HCT116 (cell line): ENCODE measurements around the gene MRAP2.

ENCODE experiments used
- CEBPB ChIP-seq: IDR thresholded peaks from 2 replicates; pipeline ENCODE4 v1.6.1; 2012; ENCODE audit warnings: low read depth
- EGR1 ChIP-seq: IDR thresholded peaks from 2 replicates; pipeline ENCODE4 v1.6.1; 2012; ENCODE audit warnings: low read depth
- EZH2 ChIP-seq: fragments of 200-600 bp; sonication (generic); IDR thresholded peaks from 2 replicates; pipeline ENCODE4 v1.6.1; 2017; ENCODE audit warnings: antibody characterized with exemption, mixed run types
- POLR2A ChIP-seq: IDR thresholded peaks from 2 replicates; pipeline ENCODE4 v1.7.0; 2011; ENCODE audit warnings: borderline replicate concordance; ENCODE audit not compliant: insufficient read depth, insufficient read length; ENCODE audit errors: extremely low read depth
- POLR2AphosphoS5 ChIP-seq: IDR thresholded peaks from 2 replicates; pipeline ENCODE4 v1.6.1; 2011; ENCODE audit warnings: mild to moderate bottlenecking, low read depth, low read length, moderate library complexity
- RAD21 ChIP-seq: IDR thresholded peaks from 2 replicates; pipeline ENCODE4 v1.6.1; 2012; ENCODE audit warnings: low read depth, mild to moderate bottlenecking
- REST ChIP-seq: IDR thresholded peaks from 2 replicates; pipeline ENCODE4 v1.6.1; 2012; ENCODE audit warnings: low read depth
- SIN3A ChIP-seq: IDR thresholded peaks from 2 replicates; pipeline ENCODE4 v1.6.1; 2012; ENCODE audit warnings: low read depth
- SRF ChIP-seq: IDR thresholded peaks from 2 replicates; pipeline ENCODE4 v1.6.1; 2012; ENCODE audit warnings: low read depth
- TCF7L2 ChIP-seq: IDR thresholded peaks from 2 replicates; pipeline ENCODE4 v1.7.0; 2011; ENCODE audit warnings: borderline replicate concordance, inconsistent platforms; ENCODE audit not compliant: insufficient read depth, insufficient read length; ENCODE audit errors: extremely low read depth
- YY1 ChIP-seq: IDR thresholded peaks from 2 replicates; pipeline ENCODE4 v1.6.1; 2011; ENCODE audit warnings: low read length, low read depth, moderate library complexity, mild to moderate bottlenecking; ENCODE audit not compliant: insufficient replicate concordance; ENCODE audit errors: extremely low read depth
- ZFX ChIP-seq: fragments of 450-650 bp; IDR thresholded peaks from 2 replicates; pipeline ENCODE4 v1.6.1; 2017
- TF ChIP-seq, protein P1 (sequence below), 3 experiments: fragments of 200-600 bp in 1 of 3; sonication (generic) in 1 of 3; IDR thresholded peaks in 2 of 3; conservative IDR thresholded peaks in 1 of 3; 2 replicates each; pipeline ENCODE4 v1.5.1; 2012 to 2017; ENCODE audit warnings: low read depth in 2 of 3, low read length in 2 of 3, antibody characterized with exemption in 1 of 3, borderline replicate concordance in 1 of 3, control low read depth in 1 of 3, mild to moderate bottlenecking in 1 of 3, mixed read lengths in 1 of 3, mixed run types in 1 of 3, moderate library complexity in 1 of 3; ENCODE audit not compliant: insufficient read depth in 1 of 3
- TF ChIP-seq, protein P2 (sequence below): IDR thresholded peaks from 2 replicates; pipeline ENCODE4 v1.6.1; 2011; ENCODE audit warnings: mild to moderate bottlenecking, low read length, moderate library complexity; ENCODE audit not compliant: insufficient replicate concordance; ENCODE audit errors: extremely low read depth

DNA sequence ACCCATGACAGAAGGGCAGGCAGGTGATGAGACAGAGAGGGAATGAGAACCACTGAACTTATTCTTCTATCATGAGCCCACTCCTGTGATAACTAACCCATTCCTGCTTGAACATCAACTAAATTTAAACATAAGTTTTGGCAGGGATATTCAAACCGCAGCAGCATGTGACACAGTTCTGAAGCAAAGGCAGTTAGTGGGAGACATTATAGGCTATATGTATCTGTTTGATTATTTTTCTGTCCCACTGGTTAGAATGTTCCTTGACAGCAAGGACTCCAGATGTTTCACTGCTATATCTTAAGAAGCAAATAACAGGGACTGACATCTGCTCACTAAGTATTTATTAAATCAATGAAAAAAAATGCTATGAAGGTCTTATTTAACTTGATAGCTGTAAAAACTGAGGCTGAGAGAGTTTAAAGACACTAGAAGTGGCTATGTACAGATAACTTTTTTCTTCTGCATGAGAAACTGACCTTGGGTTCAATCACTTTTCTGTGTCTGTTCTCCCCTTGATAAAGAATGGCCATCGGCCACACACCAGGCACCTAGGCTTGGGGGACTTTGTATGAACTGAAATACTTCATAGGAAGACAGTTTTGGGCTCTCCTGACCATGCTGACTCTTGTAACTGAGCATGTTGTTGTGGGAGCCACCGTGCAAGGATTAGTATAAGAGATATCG, 102.9 kb downstream of the MRAP2 start:
- TF ChIP-seq, protein P1, sequence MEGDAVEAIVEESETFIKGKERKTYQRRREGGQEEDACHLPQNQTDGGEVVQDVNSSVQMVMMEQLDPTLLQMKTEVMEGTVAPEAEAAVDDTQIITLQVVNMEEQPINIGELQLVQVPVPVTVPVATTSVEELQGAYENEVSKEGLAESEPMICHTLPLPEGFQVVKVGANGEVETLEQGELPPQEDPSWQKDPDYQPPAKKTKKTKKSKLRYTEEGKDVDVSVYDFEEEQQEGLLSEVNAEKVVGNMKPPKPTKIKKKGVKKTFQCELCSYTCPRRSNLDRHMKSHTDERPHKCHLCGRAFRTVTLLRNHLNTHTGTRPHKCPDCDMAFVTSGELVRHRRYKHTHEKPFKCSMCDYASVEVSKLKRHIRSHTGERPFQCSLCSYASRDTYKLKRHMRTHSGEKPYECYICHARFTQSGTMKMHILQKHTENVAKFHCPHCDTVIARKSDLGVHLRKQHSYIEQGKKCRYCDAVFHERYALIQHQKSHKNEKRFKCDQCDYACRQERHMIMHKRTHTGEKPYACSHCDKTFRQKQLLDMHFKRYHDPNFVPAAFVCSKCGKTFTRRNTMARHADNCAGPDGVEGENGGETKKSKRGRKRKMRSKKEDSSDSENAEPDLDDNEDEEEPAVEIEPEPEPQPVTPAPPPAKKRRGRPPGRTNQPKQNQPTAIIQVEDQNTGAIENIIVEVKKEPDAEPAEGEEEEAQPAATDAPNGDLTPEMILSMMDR (IDR thresholded peaks at IDR 0.05 in 2 of 3, conservative IDR thresholded peaks at IDR 0.05 in 1 of 3; ENCODE audit: borderline replicate concordance in 1 of 3, insufficient read depth in 1 of 3, low read depth in 2 of 3, low read length in 2 of 3): no peak
- TF ChIP-seq POLR2A (no peak), SIN3A (no peak), CEBPB (no peak), EGR1 (no peak), SRF (no peak), POLR2AphosphoS5 (no peak), RAD21 (no peak), EZH2 (no peak), REST (no peak), YY1 (no peak), ZFX (no peak), TCF7L2 (no peak)
- TF ChIP-seq, protein P2, sequence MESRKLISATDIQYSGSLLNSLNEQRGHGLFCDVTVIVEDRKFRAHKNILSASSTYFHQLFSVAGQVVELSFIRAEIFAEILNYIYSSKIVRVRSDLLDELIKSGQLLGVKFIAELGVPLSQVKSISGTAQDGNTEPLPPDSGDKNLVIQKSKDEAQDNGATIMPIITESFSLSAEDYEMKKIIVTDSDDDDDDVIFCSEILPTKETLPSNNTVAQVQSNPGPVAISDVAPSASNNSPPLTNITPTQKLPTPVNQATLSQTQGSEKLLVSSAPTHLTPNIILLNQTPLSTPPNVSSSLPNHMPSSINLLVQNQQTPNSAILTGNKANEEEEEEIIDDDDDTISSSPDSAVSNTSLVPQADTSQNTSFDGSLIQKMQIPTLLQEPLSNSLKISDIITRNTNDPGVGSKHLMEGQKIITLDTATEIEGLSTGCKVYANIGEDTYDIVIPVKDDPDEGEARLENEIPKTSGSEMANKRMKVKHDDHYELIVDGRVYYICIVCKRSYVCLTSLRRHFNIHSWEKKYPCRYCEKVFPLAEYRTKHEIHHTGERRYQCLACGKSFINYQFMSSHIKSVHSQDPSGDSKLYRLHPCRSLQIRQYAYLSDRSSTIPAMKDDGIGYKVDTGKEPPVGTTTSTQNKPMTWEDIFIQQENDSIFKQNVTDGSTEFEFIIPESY: no peak
